Lower leg skin (tissue), 4 donors: ENCODE data around the gene EVX1. TPM values are rescaled to one million over a fixed set of nuclear protein-coding genes. Genes with fewer than 3 reads are reported as not detected.

Source experiments
- DNase-seq, 2 donors: peaks; one replicate each; pipeline ENCODE4 v3.0.0-alpha.2; 2019; ENCODE audit warnings: low spot score in 2 of 2
- H3K4me3 ChIP-seq: fragments of 200-600 bp; sonication (generic); 2 replicates; pipeline ENCODE4 v1.5.1; 2017; ENCODE audit warnings: mild to moderate bottlenecking, low read depth; ENCODE audit not compliant: poor library complexity, severe bottlenecking
- CTCF ChIP-seq, 3 donors: fragments of 450-650 bp; IDR thresholded peaks; one replicate each; pipeline ENCODE4 v1.5.1; 2016; ENCODE audit warnings: antibody characterized with exemption in 3 of 3, mild to moderate bottlenecking in 3 of 3, moderate library complexity in 2 of 3
- POLR2A ChIP-seq, 2 donors: fragments of 450-650 bp; IDR thresholded peaks; one replicate each; pipeline ENCODE4 v1.6.1; 2016 to 2017; ENCODE audit warnings: antibody characterized with exemption in 2 of 2, mild to moderate bottlenecking in 1 of 2, moderate library complexity in 1 of 2
- WGBS, 2 donors: methylation state at CpG; one replicate each; pipeline ENCODE4 v1.1.5; 2018; 5-methylcytosine and 5-hydroxymethylcytosine counted together
- intact Hi-C: fragments of 100-400 bp; cut with DNase I; formaldehyde crosslinking; loops from one replicate; pipeline ENCODE4 v1.15.0; 2023; ENCODE audit warnings: low total_unique reads
- total RNA-seq, 4 donors: library from RNA; depleted of rRNA; stranded (reverse); fragments of >200 nt; gene quantifications; one replicate each; pipeline ENCODE4 v1.1.0, GENCODE V29; 2016

EVX1 gene
- total RNA-seq, 4 donors from 2014 or later = not detected

GRCh38 chr7:27242154-27242553 is 448 bp upstream of the EVX1 start:
- WGBS, 2 donors = 20 to 22% methylated on average over 14 of the region's 14 CpGs
- intact Hi-C loops = no loop called here
- no peak for TF ChIP-seq POLR2A (IDR thresholded peaks at IDR 0.05)
- TF ChIP-seq CTCF (IDR thresholded peaks at IDR 0.05) = no peak
- no peak for DNase-seq
- no peak overlapping the region for H3K4me3 ChIP-seq

DNA sequence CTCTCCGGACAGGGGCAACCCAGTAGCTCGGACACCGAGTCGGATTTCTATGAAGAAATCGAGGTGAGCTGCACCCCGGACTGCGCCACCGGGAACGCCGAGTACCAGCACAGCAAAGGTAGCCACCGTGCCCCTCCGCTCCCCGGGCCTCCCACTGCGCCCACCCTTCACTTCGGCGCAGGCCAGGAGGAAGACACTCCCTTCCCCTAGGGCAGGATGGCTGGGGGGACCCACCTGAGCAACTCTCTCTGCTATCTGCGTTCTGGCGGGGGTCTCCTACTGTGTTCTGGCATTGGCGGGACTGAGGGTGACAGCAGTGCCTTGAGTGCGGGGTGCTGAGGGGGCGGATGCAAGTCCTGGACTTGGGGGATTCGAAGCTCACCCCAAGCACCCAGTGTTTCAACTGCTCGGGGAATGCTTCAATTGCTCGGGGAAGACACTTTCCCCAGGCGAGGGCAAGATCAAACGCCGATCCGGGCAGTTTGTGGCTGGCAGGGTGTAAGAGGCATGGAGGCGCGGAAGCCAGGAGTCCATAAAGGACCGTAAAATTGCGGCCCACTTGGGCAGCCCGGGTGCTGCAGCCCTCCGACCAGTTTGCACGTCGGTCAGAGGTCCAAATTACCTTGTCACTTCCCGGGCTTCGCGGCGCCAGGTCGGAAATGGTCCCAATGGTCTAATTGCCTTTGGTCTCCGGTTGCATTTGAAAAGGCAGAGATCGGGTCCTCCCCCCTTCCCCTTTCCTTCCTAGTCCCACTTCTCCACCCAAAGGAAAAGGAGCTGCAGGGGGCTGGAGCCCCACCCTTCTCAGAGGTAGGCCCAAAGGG is 950 bp downstream of the EVX1 start:
- no peak overlapping the region for H3K4me3 ChIP-seq
- no peak for TF ChIP-seq CTCF (IDR thresholded peaks at IDR 0.05)
- TF ChIP-seq POLR2A (IDR thresholded peaks at IDR 0.05) = no peak
- intact Hi-C loops = no loop called here
- WGBS, 2 donors = 6 to 13% methylated on average over 39 to 41 of the region's 43 CpGs
- DNase-seq = no peak

- TF ChIP-seq POLR2A (IDR thresholded peaks at IDR 0.05) (no peak), CTCF (IDR thresholded peaks at IDR 0.05) (no peak)
- 20 to 28% methylated on average over 15 to 18 of the region's 18 CpGs for WGBS, 2 donors
- H3K4me3 ChIP-seq = no peak overlapping the region
- intact Hi-C loops = no loop called here
- no peak for DNase-seq
Observed at GRCh38 chr7:27244488-27245123, 2.0 kb downstream of the EVX1 start.

GRCh38 chr7:27245124-27245797 is 2.7 kb downstream of the EVX1 start:
- WGBS, 2 donors = 12 to 26% methylated on average over 35 to 37 of the region's 37 CpGs
- no peak overlapping the region for H3K4me3 ChIP-seq
- no peak for DNase-seq
- intact Hi-C loops = no loop called here
- no peak for TF ChIP-seq CTCF (IDR thresholded peaks at IDR 0.05)

DNA sequence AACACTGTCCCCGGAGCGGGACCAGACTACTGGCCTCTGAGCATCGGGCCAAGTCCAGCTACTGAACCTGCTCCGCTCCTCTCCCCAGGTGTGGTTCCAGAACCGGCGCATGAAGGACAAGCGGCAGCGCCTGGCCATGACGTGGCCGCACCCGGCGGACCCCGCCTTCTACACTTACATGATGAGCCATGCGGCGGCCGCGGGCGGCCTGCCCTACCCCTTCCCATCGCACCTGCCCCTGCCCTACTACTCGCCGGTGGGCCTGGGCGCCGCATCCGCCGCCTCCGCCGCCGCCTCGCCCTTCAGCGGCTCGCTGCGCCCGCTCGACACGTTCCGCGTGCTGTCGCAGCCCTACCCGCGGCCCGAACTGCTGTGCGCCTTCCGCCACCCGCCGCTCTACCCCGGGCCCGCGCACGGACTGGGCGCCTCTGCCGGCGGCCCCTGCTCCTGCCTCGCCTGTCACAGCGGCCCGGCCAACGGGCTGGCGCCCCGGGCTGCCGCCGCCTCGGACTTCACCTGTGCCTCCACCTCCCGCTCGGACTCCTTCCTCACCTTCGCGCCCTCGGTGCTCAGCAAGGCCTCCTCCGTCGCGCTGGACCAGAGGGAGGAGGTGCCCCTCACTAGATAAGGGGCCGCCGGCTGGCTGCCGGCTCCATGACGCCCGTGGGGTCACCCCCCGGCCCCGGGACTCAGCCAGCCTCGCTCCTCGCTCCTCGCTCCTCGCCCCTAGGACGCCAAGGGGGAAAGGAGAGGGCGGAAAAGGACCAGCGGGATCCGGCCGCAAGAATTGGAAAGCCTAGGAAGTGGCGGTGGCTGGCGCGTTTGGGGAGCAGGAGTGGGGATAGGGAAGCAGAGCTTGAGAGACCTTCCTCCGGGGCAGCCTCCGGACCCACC is 3.4 kb downstream of the EVX1 start:
- DNase-seq = no peak
- WGBS, 2 donors = 11% methylated on average over 60 to 66 of the region's 90 CpGs
- TF ChIP-seq CTCF (IDR thresholded peaks at IDR 0.05) (no peak), POLR2A (IDR thresholded peaks at IDR 0.05) (no peak)
- no peak overlapping the region for H3K4me3 ChIP-seq
- intact Hi-C loops = no loop called here
